KMS-11 (cell line): ENCODE results near the gene DDX25.

Experiments
- H2AFZ ChIP-seq: fragments of 200-600 bp; sonication (generic); 2 replicates; pipeline ENCODE4 v1.6.1; 2016; ENCODE audit warnings: antibody characterized with exemption, mixed run types, low read depth
- H3K27ac ChIP-seq: fragments of 200-600 bp; sonication (generic); 2 replicates; pipeline ENCODE4 v1.6.1; 2016; ENCODE audit warnings: mild to moderate bottlenecking, mixed run types
- H3K27me3 ChIP-seq: fragments of 200-600 bp; sonication (generic); 2 replicates; pipeline ENCODE4 v1.6.1; 2017; ENCODE audit warnings: mild to moderate bottlenecking, low read depth, mixed run types, moderate library complexity; ENCODE audit not compliant: insufficient read depth
- H3K36me3 ChIP-seq: fragments of 200-600 bp; sonication (generic); 2 replicates; pipeline ENCODE4 v1.6.1; 2017; ENCODE audit warnings: mild to moderate bottlenecking, mixed run types; ENCODE audit not compliant: insufficient read depth
- H3K4me1 ChIP-seq: fragments of 200-600 bp; sonication (generic); 2 replicates; pipeline ENCODE4 v1.6.1; 2016; ENCODE audit warnings: mild to moderate bottlenecking, low read depth, mixed run types; ENCODE audit not compliant: poor library complexity, severe bottlenecking
- H3K4me2 ChIP-seq: fragments of 200-600 bp; sonication (generic); 2 replicates; pipeline ENCODE4 v1.7.0; 2016; ENCODE audit warnings: mild to moderate bottlenecking, mixed run types
- H3K4me3 ChIP-seq: fragments of 200-600 bp; sonication (generic); IDR thresholded peaks from 2 replicates; pipeline ENCODE4 v1.6.1; 2017; ENCODE audit warnings: low read depth, low read length, mixed read lengths; ENCODE audit not compliant: insufficient read depth
- H3K79me2 ChIP-seq: fragments of 200-600 bp; sonication (generic); 2 replicates; pipeline ENCODE4 v1.6.1; 2016; ENCODE audit warnings: low read depth, mixed run types; ENCODE audit not compliant: insufficient read depth
- H3K9ac ChIP-seq: fragments of 200-600 bp; sonication (generic); 2 replicates; pipeline ENCODE4 v1.6.1; 2016; ENCODE audit warnings: mild to moderate bottlenecking, mixed run types
- H4K20me1 ChIP-seq: fragments of 200-600 bp; sonication (generic); 2 replicates; pipeline ENCODE4 v1.6.1; 2016; ENCODE audit warnings: mild to moderate bottlenecking, mixed run types; ENCODE audit not compliant: insufficient read depth
- CTCF ChIP-seq: fragments of 200-600 bp; sonication (generic); conservative IDR thresholded peaks from 2 replicates; pipeline ENCODE4 v1.6.1; 2017; ENCODE audit warnings: low read depth, mild to moderate bottlenecking, antibody characterized with exemption, low read length, moderate library complexity, mixed read lengths

The DDX25 gene

GRCh38 chr11:125945797-125946520 is 41.7 kb downstream of the DDX25 start, which contains the start of gene VSIG10L2:
Gene VSIG10L2 (plus strand): TSS chr11:125946044. CDS start chr11:125946056, 12 bp downstream.
- no peak within 1 kb of the TSS for H3K4me2 ChIP-seq
- no peak within 1 kb of the TSS for H3K9ac ChIP-seq
- no peaks in the 10 kb centered on the region for H3K36me3 ChIP-seq
- no peaks in the 10 kb centered on the region for H3K27me3 ChIP-seq
- H3K27ac ChIP-seq, result no peak within 1 kb of the TSS
- TF ChIP-seq CTCF, result no peak
- no peak within 1 kb of the TSS for H2AFZ ChIP-seq
- no peaks in the 10 kb centered on the region for H3K79me2 ChIP-seq
- peaks cover 5% of the 10 kb centered on the region for H3K4me1 ChIP-seq
- H3K4me3 ChIP-seq, result no peak within 1 kb of the TSS
- no peaks in the 10 kb centered on the region for H4K20me1 ChIP-seq

DNA sequence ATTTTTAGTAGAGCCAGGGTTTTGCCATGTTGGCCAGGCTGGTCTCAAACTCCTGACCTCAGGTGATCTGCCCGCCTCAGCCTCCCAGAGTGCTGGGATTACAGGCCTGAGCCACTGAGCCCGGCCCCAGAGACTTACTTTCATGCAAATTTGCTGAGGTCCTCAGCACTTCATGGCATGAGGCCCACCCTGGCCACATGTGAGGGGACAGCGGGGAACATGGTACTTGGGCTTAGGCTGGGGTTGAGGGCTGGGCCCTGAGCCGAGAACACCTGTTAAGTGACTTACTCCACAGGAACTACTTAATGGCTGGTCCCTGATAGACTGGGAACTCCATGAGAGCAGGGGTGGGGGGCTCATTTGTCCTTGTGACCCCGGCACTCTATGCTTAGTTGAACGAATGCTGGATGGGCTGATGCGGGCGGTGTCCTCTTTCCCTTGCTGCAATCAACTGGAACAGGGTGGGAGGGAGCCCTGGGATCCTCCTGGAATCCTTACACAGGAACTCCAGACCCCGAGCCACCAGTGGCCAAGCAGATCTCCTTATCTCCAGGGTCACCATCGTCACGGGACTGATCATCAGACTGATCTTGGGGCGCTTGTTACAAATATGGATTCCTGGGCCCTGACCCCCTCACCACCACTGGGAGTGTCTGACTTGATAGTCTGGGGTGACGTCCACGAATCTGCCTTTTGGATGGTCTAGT is 42.6 kb downstream of the DDX25 start:
- no peak overlapping the region for H3K4me3 ChIP-seq
- no peaks in the 10 kb centered on the region for H3K27me3 ChIP-seq
- H3K27ac ChIP-seq, result no peak overlapping the region
- no peak overlapping the region for H3K4me2 ChIP-seq
- H3K4me1 ChIP-seq, result peaks cover 5% of the 10 kb centered on the region
- no peaks in the 10 kb centered on the region for H3K79me2 ChIP-seq
- no peak overlapping the region for H2AFZ ChIP-seq
- no peak overlapping the region for H3K9ac ChIP-seq
- no peak for TF ChIP-seq CTCF
- H3K36me3 ChIP-seq, result no peaks in the 10 kb centered on the region
- no peaks in the 10 kb centered on the region for H4K20me1 ChIP-seq

DNA sequence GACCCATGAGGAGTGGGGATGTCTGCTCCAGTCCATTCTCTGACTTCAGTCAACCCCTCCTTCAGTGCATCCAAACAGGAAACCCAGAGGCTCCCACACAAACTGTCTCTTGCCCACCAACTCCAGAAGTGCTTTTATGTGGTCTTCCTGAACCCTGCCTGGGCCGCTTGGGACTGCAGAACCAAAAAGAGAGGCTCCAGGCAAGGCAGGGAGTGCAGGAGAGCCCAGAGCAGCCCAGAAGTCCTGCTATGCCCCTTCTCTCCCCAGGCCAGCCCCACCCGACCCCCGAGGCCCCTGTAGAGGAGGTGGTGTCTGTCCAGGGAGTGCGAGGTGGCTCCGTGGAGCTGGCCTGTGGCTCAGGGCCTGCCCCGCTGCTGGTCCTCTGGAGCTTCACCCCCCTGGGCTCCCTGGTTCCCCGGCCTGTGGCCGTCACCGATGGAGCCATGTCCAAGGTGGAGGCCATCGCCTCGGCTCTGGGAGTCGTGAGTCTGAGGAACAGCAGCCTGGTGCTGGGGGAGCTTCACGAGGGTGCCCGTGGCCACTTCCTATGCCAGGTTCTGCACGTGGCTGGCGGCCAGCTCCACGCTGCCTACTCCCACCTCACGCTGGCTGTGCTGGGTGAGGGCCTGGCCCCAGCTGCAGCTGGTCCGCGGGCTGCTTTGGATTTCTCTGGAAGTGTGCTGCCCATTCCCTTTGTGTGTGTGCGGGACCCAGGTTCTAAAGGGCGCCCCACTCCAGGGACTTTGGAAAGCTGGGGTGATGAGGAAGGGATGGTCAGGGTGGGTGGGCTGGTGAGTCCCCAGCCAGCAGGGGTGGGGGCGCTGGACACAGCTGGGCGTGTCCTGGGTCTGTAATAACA is 43.3 kb downstream of the DDX25 start:
- H2AFZ ChIP-seq, result no peak overlapping the region
- no peak for TF ChIP-seq CTCF
- no peaks in the 10 kb centered on the region for H3K36me3 ChIP-seq
- H3K9ac ChIP-seq, result no peak overlapping the region
- H3K27me3 ChIP-seq, result no peaks in the 10 kb centered on the region
- H3K4me2 ChIP-seq, result no peak overlapping the region
- H3K79me2 ChIP-seq, result no peaks in the 10 kb centered on the region
- H3K4me1 ChIP-seq, result no peaks in the 10 kb centered on the region
- no peak overlapping the region for H3K27ac ChIP-seq
- H3K4me3 ChIP-seq, result no peak overlapping the region
- H4K20me1 ChIP-seq, result no peaks in the 10 kb centered on the region

DNA sequence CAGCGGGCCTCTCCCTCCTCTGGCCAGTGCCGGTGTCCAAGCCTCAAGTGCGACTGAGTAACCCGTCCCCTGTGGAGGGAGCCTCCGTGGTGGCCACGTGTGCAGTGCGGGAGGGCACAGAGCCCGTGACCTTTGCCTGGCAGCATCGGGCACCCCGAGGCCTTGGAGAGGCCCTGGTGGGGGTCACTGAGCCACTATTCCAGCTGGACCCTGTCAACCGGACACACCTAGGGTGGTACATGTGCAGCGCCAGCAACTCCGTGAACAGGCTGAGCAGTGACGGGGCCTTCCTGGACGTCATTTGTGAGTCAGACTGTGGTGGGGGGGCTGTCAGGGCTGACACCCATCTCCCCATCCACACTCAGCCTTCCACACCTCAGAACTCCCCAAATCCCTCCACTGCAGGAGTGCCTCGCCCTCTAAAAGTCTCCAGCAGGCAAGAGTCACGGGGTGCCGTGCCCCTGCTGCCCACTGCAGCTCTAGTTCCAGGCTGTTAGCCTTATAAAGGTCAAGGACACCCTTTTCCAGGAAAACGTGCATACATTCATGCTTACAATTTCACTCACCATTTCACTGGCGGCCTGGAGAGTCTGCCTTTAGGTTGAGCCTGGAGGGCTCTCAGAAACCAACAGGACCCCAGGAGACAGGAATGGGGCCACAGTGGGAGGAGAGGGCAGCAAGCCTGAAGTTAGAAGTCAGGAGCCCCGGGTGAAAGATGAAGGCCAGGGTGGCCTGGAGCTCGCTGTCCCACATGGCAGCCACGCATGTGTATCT is 44.2 kb downstream of the DDX25 start:
- no peaks in the 10 kb centered on the region for H3K36me3 ChIP-seq
- H3K4me3 ChIP-seq, result no peak overlapping the region
- no peaks in the 10 kb centered on the region for H3K27me3 ChIP-seq
- no peaks in the 10 kb centered on the region for H4K20me1 ChIP-seq
- H2AFZ ChIP-seq, result no peak overlapping the region
- no peak overlapping the region for H3K4me2 ChIP-seq
- H3K9ac ChIP-seq, result no peak overlapping the region
- H3K27ac ChIP-seq, result no peak overlapping the region
- TF ChIP-seq CTCF, result no peak
- H3K4me1 ChIP-seq, result no peaks in the 10 kb centered on the region
- H3K79me2 ChIP-seq, result no peaks in the 10 kb centered on the region
